Peyer's patch (tissue), 4 donors: ENCODE results near the gene SKIL. TPM values are rescaled to one million over a fixed set of nuclear protein-coding genes. Genes with fewer than 3 reads are reported as not detected.

Experiments
- DNase-seq, 3 donors: peaks; one replicate each; pipeline ENCODE4 v3.0.0-alpha.2; 2017 to 2019
- H3K27ac ChIP-seq, 4 donors: fragments of 200-600 bp; sonication (generic); one replicate each; pipeline ENCODE4 v1.5.1; 2016 to 2019
- H3K27me3 ChIP-seq, 2 donors: fragments of 200-600 bp; sonication (generic); one replicate each; pipeline ENCODE4 v1.5.1; 2019
- H3K36me3 ChIP-seq, 3 donors: fragments of 200-600 bp; sonication (generic); one replicate each; pipeline ENCODE4 v1.5.1; 2016 to 2019
- H3K4me1 ChIP-seq, 4 donors: fragments of 200-600 bp; sonication (generic); one replicate each; pipeline ENCODE4 v1.5.1; 2016 to 2019
- H3K4me3 ChIP-seq, 4 donors: fragments of 200-600 bp; sonication (generic); 1 replicate in 3 of 4; 2 replicates in 1 of 4; pipeline ENCODE4 v1.5.1; 2016 to 2019; ENCODE audit warnings: mild to moderate bottlenecking in 1 of 4
- H3K9me3 ChIP-seq, 4 donors: fragments of 200-600 bp; sonication (generic); one replicate each; pipeline ENCODE4 v1.5.1; 2016 to 2019; ENCODE audit warnings: mild to moderate bottlenecking in 1 of 4
- CTCF ChIP-seq, 6 experiments: fragments of 450-650 bp in 4 of 6; fragments of 200-600 bp in 2 of 6; sonication (generic) in 1 of 6; IDR thresholded peaks; one replicate each; pipeline ENCODE4 v1.5.1; 2017 to 2019; ENCODE audit warnings: antibody characterized with exemption in 6 of 6, mild to moderate bottlenecking in 3 of 6, moderate library complexity in 1 of 6
- POLR2A ChIP-seq, 2 donors: fragments of 450-650 bp; IDR thresholded peaks; one replicate each; pipeline ENCODE4 v1.5.1; 2017; ENCODE audit warnings: antibody characterized with exemption in 2 of 2, mild to moderate bottlenecking in 2 of 2, moderate library complexity in 2 of 2
- total RNA-seq, 4 donors: library from RNA; depleted of rRNA; stranded (reverse); fragments of >200 nt; gene quantifications; one replicate each; pipeline ENCODE4 v1.1.0, GENCODE V29; 2016

The SKIL gene
- total RNA-seq, 4 donors from 2014 or later = 22.5 to 78.4 (median 43.5) TPM

GRCh38 chr3:170346481-170347392 lies 10.8 kb upstream of the SKIL start:
- no peaks in the 10 kb centered on the region for H3K27me3 ChIP-seq
- H3K4me1 ChIP-seq = peaks cover 0 to 8% (median 2%) of the 10 kb centered on the region in 4 donors
- TF ChIP-seq POLR2A (IDR thresholded peaks at IDR 0.05) (no peak), CTCF (IDR thresholded peaks at IDR 0.05) (no peak)
- H3K9me3 ChIP-seq = no peaks in the 10 kb centered on the region
- no peak for DNase-seq
- no peaks in the 10 kb centered on the region for H3K36me3 ChIP-seq
- H3K4me3 ChIP-seq = no peak overlapping the region
- H3K27ac ChIP-seq = no peak overlapping the region

GRCh38 chr3:170350515-170351413 lies 6.8 kb upstream of the SKIL start:
- Histone ChIP-seq H3K4me1 (peaks cover 0 to 9% (median 7%) of the 10 kb centered on the region in 4 donors), H3K27ac (peak overlapping the region in 1 of 4 donors; percentile 66), H3K27me3 (no peaks in the 10 kb centered on the region), H3K4me3 (no peak overlapping the region), H3K9me3 (no peaks in the 10 kb centered on the region), H3K36me3 (no peaks in the 10 kb centered on the region)
- TF ChIP-seq POLR2A (IDR thresholded peaks at IDR 0.05) (no peak), CTCF (IDR thresholded peaks at IDR 0.05) (no peak)
- no peak for DNase-seq

GRCh38 chr3:170352936-170353335 lies 4.6 kb upstream of the SKIL start:
- H3K4me1 ChIP-seq = peaks cover 0 to 9% (median 8%) of the 10 kb centered on the region in 4 donors
- H3K36me3 ChIP-seq = no peaks in the 10 kb centered on the region
- no peaks in the 10 kb centered on the region for H3K27me3 ChIP-seq
- H3K4me3 ChIP-seq = no peak overlapping the region
- H3K9me3 ChIP-seq = no peaks in the 10 kb centered on the region
- DNase-seq = no peak
- H3K27ac ChIP-seq = no peak overlapping the region
- no peak for TF ChIP-seq POLR2A (IDR thresholded peaks at IDR 0.05)

GRCh38 chr3:170353485-170353884 lies 4.0 kb upstream of the SKIL start:
- Histone ChIP-seq H3K4me3 (no peak overlapping the region), H3K9me3 (no peaks in the 10 kb centered on the region), H3K27me3 (no peaks in the 10 kb centered on the region), H3K27ac (no peak overlapping the region), H3K4me1 (peaks cover 0 to 9% (median 8%) of the 10 kb centered on the region in 4 donors), H3K36me3 (no peaks in the 10 kb centered on the region)
- TF ChIP-seq CTCF (IDR thresholded peaks at IDR 0.05) (no peak), POLR2A (IDR thresholded peaks at IDR 0.05) (no peak)
- DNase-seq = no peak

DNA sequence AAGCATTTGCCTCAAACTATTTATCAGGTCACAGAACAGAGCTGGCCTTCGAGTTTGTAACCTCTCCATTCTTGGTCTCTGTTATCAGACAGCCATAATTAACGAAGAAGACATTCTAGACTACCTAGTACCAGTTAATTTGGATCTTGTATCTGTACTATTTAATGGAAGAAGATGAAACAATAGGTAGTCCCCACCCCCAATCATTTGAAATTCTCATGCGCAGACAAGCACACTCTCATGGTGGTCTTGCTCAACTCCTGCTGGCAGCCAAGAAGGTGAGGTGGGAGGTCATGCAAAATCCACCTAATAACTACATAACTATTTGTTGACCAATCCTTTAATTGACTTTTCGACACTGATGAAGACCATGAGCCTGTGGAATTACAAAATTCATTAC lies 2.8 kb upstream of the SKIL start:
- no peaks in the 10 kb centered on the region for H3K27me3 ChIP-seq
- TF ChIP-seq POLR2A (IDR thresholded peaks at IDR 0.05) (no peak), CTCF (IDR thresholded peaks at IDR 0.05) (no peak)
- peaks cover 0 to 20% (median 3%) of the 10 kb centered on the region in 4 donors for H3K4me1 ChIP-seq
- no peaks in the 10 kb centered on the region for H3K9me3 ChIP-seq
- H3K27ac ChIP-seq = peak overlapping the region in 1 of 4 donors; percentile 100
- no peaks in the 10 kb centered on the region for H3K36me3 ChIP-seq
- no peak overlapping the region for H3K4me3 ChIP-seq
- no peak for DNase-seq
